ENCODE measurements around the gene PBX4.

DNA sequence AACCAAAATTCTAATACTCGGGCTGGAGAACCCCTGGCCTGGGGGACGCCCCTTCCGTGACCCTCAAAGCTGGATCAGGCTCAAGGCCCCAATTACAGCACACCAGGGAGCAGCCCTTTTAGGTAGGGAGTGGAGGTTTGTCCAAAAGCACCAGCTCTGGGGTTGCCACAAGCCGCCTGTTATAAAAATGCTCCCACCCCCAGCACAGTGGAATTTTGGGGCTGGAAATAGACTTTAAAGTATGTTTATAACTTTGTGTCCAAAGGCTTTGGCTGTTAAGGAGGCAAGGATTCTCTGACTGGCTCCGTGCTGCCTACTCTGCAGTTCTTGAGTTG is 25.5 kb upstream of the PBX4 start:
- TF ChIP-seq, protein P1, sequence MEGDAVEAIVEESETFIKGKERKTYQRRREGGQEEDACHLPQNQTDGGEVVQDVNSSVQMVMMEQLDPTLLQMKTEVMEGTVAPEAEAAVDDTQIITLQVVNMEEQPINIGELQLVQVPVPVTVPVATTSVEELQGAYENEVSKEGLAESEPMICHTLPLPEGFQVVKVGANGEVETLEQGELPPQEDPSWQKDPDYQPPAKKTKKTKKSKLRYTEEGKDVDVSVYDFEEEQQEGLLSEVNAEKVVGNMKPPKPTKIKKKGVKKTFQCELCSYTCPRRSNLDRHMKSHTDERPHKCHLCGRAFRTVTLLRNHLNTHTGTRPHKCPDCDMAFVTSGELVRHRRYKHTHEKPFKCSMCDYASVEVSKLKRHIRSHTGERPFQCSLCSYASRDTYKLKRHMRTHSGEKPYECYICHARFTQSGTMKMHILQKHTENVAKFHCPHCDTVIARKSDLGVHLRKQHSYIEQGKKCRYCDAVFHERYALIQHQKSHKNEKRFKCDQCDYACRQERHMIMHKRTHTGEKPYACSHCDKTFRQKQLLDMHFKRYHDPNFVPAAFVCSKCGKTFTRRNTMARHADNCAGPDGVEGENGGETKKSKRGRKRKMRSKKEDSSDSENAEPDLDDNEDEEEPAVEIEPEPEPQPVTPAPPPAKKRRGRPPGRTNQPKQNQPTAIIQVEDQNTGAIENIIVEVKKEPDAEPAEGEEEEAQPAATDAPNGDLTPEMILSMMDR (IDR thresholded peaks at IDR 0.05) = no peak
- no peak for TF ChIP-seq POLR2A (IDR thresholded peaks at IDR 0.05)
